HepG2 (cell line): ENCODE data around the gene ENPP4. TPM values are rescaled to one million over a fixed set of nuclear protein-coding genes. Genes with fewer than 3 reads are reported as not detected.

Source experiments
- ATAC-seq: fragments of 200-7000 bp; cut with Tn5 transposase; 3 replicates; pipeline ENCODE4 v1.9.1; 2020; ENCODE audit warnings: mild to moderate bottlenecking, moderate library complexity
- BruUV-seq: library from RNA; stranded (reverse); fragments of 400-500 nt; replicated peaks from 2 replicates; lab custom pipeline; 2021; lab: Mats Ljungman, UMichigan
- CTCF ChIA-PET: fragments of 300-600 bp; formaldehyde crosslinking; extraction: SDS; loops from one replicate; lab custom pipeline; 2021; ENCODE audit warnings: low total read pairs, inconsistent platforms, low intra/inter-chr PET ratio; lab: Yijun Ruan, JAX
- POLR2A ChIA-PET: fragments of 350-600 bp; sonication (Branson Sonifier 250); formaldehyde crosslinking; loops from one replicate; lab custom pipeline; 2020; ENCODE audit warnings: antibody characterized with exemption, inconsistent platforms; lab: Yijun Ruan, JAX
- DNase-seq: peaks from one replicate; pipeline ENCODE4 v3.0.0-alpha.2; 2015; ENCODE audit warnings: low spot score
- FAIRE-seq: peaks from 3 replicates; lab custom pipeline; 2011; peaks lifted over from hg19 to GRCh38; lab: Jason Lieb, UNC
- H2AFZ ChIP-seq: one replicate; pipeline ENCODE4 v1.6.1; 2011; ENCODE audit warnings: low read length, inconsistent platforms
- H3K27ac ChIP-seq: fragments of 300-600 bp; 3 replicates; pipeline ENCODE4 v1.8.0; 2011; ENCODE audit warnings: mixed run types, mild to moderate bottlenecking, mixed read lengths, low read length, inconsistent platforms; ENCODE audit not compliant: insufficient read depth; ENCODE audit errors: extremely low read length
- H3K27me3 ChIP-seq, 2 experiments: fragments of 200-600 bp in 1 of 2; 2 replicates in 1 of 2; 3 replicates in 1 of 2; pipeline versions ENCODE4 v1.6.0 to v1.8.0; 2011; ENCODE audit warnings: low read length in 2 of 2, mild to moderate bottlenecking in 2 of 2, moderate library complexity in 2 of 2, inconsistent platforms in 1 of 2; ENCODE audit not compliant: insufficient read depth in 2 of 2, control insufficient read depth in 1 of 2
- H3K36me3 ChIP-seq, 2 experiments: fragments of 200-600 bp in 1 of 2; replicated peaks in 1 of 2; 2 replicates in 1 of 2; 3 replicates in 1 of 2; pipeline versions ENCODE4 v1.5.1 to v1.8.0; 2011; ENCODE audit warnings: low read length in 2 of 2, inconsistent platforms in 1 of 2; ENCODE audit not compliant: insufficient read depth in 2 of 2, control insufficient read depth in 1 of 2
- H3K4me1 ChIP-seq: 2 replicates; pipeline ENCODE4 v1.5.1; 2012; ENCODE audit warnings: low read length, inconsistent platforms; ENCODE audit not compliant: insufficient read depth
- H3K4me2 ChIP-seq: 2 replicates; pipeline ENCODE4 v1.6.0; 2011; ENCODE audit warnings: low read depth, low read length, inconsistent platforms
- H3K4me3 ChIP-seq, 3 experiments: fragments of 200-600 bp in 1 of 3; sonication (generic), shearing (Covaris generic) in 1 of 3; replicated peaks in 1 of 3; 2 replicates each; pipeline ENCODE4 v1.5.1; 2011 to 2016; ENCODE audit warnings: low read length in 3 of 3, inconsistent platforms in 2 of 3, low read depth in 2 of 3, mild to moderate bottlenecking in 2 of 3, control low read depth in 1 of 3, mixed read lengths in 1 of 3; ENCODE audit not compliant: insufficient read depth in 1 of 3
- H3K79me2 ChIP-seq: one replicate; pipeline ENCODE4 v1.6.1; 2011; ENCODE audit warnings: low read length, inconsistent platforms; ENCODE audit not compliant: insufficient read depth
- H3K9ac ChIP-seq: 2 replicates; pipeline ENCODE4 v1.6.0; 2011; ENCODE audit warnings: mild to moderate bottlenecking, low read depth, low read length, inconsistent platforms; ENCODE audit not compliant: insufficient read depth
- H3K9me3 ChIP-seq: 2 replicates; pipeline ENCODE4 v1.5.1; 2012; ENCODE audit warnings: mild to moderate bottlenecking, low read length
- H4K20me1 ChIP-seq: 2 replicates; pipeline ENCODE4 v1.6.0; 2011; ENCODE audit warnings: inconsistent platforms, mild to moderate bottlenecking, low read length, moderate library complexity; ENCODE audit not compliant: insufficient read depth
- BCL6 ChIP-seq: IDR thresholded peaks from 2 replicates; pipeline ENCODE4 v1.6.1; 2016; ENCODE audit warnings: missing genetic modification reagents, missing compliant biosample characterization
- CBX1 ChIP-seq: IDR thresholded peaks from one replicate; pipeline ENCODE4 v1.6.1; 2016; ENCODE audit warnings: antibody characterized with exemption, low read depth
- ERF ChIP-seq: IDR thresholded peaks from 2 replicates; pipeline ENCODE4 v1.6.1; 2018; ENCODE audit warnings: missing biosample characterization, missing genetic modification reagents
- SUZ12 ChIP-seq: fragments of 150-350 bp; IDR thresholded peaks from 2 replicates; pipeline ENCODE4 v1.6.1; 2014; ENCODE audit warnings: low read depth, low read length
- ZFP91 ChIP-seq: sonication (generic); formaldehyde crosslinking; IDR thresholded peaks from 2 replicates; pipeline ENCODE4 v1.9.0; 2022; ENCODE audit warnings: missing genetic modification reagents, mild to moderate bottlenecking, borderline replicate concordance
- ZNF121 ChIP-seq: sonication (generic); formaldehyde crosslinking; IDR thresholded peaks from 2 replicates; pipeline ENCODE4 v1.5.0; 2020; ENCODE audit warnings: mild to moderate bottlenecking, missing genetic modification reagents
- ZNF407 ChIP-seq: sonication (generic); formaldehyde crosslinking; IDR thresholded peaks from one replicate; pipeline ENCODE4 v1.5.1; 2020; ENCODE audit warnings: mild to moderate bottlenecking, missing genetic modification reagents; ENCODE audit errors: not compliant biosample characterization
- ZNF446 ChIP-seq: sonication (generic); formaldehyde crosslinking; IDR thresholded peaks from 2 replicates; pipeline ENCODE4 v1.5.0; 2020; ENCODE audit warnings: mild to moderate bottlenecking, missing genetic modification reagents
- ZNF605 ChIP-seq: sonication (generic); formaldehyde crosslinking; IDR thresholded peaks from 2 replicates; pipeline ENCODE4 v1.8.0; 2022; ENCODE audit warnings: mild to moderate bottlenecking, missing genetic modification reagents
- ZNF609 ChIP-seq: sonication (generic); formaldehyde crosslinking; IDR thresholded peaks from 2 replicates; pipeline ENCODE4 v1.4.0; 2020; ENCODE audit warnings: mild to moderate bottlenecking, missing genetic modification reagents, borderline replicate concordance
- WGBS: methylation state at CpG from one replicate; pipeline ENCODE4 v1.1.6; 2017; ENCODE audit warnings: low lambda C conversion rate; 5-methylcytosine and 5-hydroxymethylcytosine counted together
- in situ Hi-C: cut with HindIII; loops from 2 replicates; pipeline ENCODE4 v1.10.0; 2017; ENCODE audit warnings: low pct_unique_long_range_greater_than_20kb; ENCODE audit not compliant: extremely low pct_ligation_motif_present
- intact Hi-C: fragments of 100-400 bp; cut with micrococcal nuclease; formaldehyde crosslinking; loops from one replicate; pipeline ENCODE4 v1.10.0; 2022; ENCODE audit not compliant: unreplicated experiment
- polyA plus RNA-seq, 8 experiments: library from polyadenylated mRNA; depleted of rRNA in 3 of 8; stranded (reverse) in 7 of 8; unstranded in 1 of 8; fragments of >200 nt; fragmentation: Illumina TruSeq in 4 of 8; extraction: Trizol in 4 of 8; gene quantifications; 2 replicates each; pipeline versions ENCODE4 v1.2.1 to v1.2.3, GENCODE V29; 2011 to 2016; ENCODE audit warnings: low read depth in 4 of 8, missing spikeins in 1 of 8, mixed read lengths in 1 of 8; ENCODE audit not compliant: insufficient read depth in 1 of 8
- total RNA-seq, 5 experiments: library from RNA; depleted of rRNA; stranded (reverse); fragments of >200 nt; fragmentation: Illumina TruSeq; extraction: Trizol; gene quantifications; 2 replicates each; pipeline ENCODE4 v1.2.3, GENCODE V29; 2016; ENCODE audit warnings: low read depth in 1 of 5

Gene ENPP4
- total and polyA plus RNA-seq, 2 of the 13 experiments (the other 11 are each of a cell fraction or from before 2014, with no cell fraction given), result 0.04 to 0.38 TPM

DNA sequence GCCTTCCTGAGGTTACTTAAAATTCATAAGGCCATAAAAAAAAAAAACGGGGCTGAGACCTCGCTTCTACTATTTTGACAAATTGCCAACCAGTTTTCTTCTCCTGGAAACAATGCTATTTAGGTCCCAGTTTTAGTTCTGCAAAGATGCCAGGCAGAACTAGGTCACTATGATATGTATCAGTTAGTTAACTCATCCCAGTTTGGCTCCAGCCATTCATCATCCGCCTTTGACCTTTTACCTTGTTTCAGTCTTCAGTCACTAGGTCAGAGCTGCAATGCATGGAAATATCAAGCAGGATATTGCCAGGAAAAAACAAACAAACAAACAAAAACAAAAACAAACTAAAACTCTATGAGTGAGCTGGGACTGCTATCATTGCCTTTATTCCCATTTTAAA, 29.8 kb upstream of the ENPP4 start:
- POLR2A ChIA-PET, result no interaction called here
- Histone ChIP-seq H3K9ac (no peak overlapping the region), H2AFZ (no peak overlapping the region), H3K27ac (no peak overlapping the region), H4K20me1 (no peaks in the 10 kb centered on the region), H3K27me3 (peaks cover 0 to 2% of the 10 kb centered on the region in 2 experiments; a peak in 1 of 5 replicates), H3K36me3 (no peaks in the 10 kb centered on the region), H3K4me2 (no peak overlapping the region), H3K4me1 (0 out of 2 replicates have a peak, but pooled peaks cover 8% of the 10 kb centered on the region), H3K4me3 (no peak overlapping the region), H3K9me3 (peaks cover 11% of the 10 kb centered on the region; the same call in 1 of the 2 replicates), H3K79me2 (no peaks in the 10 kb centered on the region)
- no peak for DNase-seq
- no TSS peak for BruUV-seq
- 11% methylated on average over 3 of the region's 3 CpGs for WGBS
- no peak for FAIRE-seq
- in situ Hi-C loops, result loop anchor here (10.0 to 25.0 kb wide), 2 partner anchors 525 to 887 kb away; no protein-coding TSS in a partner anchor
- CTCF ChIA-PET, result no interaction called here
- intact Hi-C loops, result no loop called here
- no peak for ATAC-seq
- TF ChIP-seq ZNF407 (no peak), SUZ12 (no peak), ZNF605 (no peak), ERF (CRISPR knock-in tag) (no peak), BCL6 (CRISPR knock-in tag) (no peak), ZNF121 (CRISPR knock-in tag) (no peak), ZFP91 (CRISPR knock-in tag) (no peak), ZNF609 (no peak), ZNF446 (CRISPR knock-in tag) (no peak), CBX1 (no peak)
